ENCODE data around the gene THADA. TPM values are rescaled to one million over a fixed set of nuclear protein-coding genes. Genes with fewer than 3 reads are reported as not detected.

Gene THADA
- total and polyA plus RNA-seq, 12 donors = 7.5 to 18.0 (median 15.2) TPM

DNA sequence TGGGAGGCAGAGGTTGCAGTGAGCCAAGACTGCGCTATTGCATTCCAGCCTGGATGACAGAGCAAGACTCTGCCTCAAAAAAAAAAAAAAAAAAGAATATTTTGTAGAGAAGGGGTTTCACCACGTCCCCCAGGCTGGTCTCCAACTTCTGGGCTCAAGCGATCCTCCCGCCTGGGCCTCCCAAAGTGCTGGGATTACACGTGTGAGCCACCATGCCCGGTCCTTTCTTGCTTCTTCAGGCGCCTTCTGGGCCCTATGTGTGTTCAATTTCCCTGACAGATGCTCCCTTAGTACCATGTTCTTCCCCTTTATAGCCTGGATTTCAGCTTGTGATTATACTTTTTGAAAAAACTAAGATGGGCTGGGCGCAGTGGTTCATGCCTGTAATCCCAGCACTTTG, 379.2 kb downstream of the THADA start:
- no peaks in the 10 kb centered on the region for H3K27me3 ChIP-seq
- no peak overlapping the region for H3K4me3 ChIP-seq
- ATAC-seq = no peak
- 93 to 97% methylated on average over 8 of the region's 8 CpGs for WGBS, 2 donors
- H3K36me3 ChIP-seq = no peaks in the 10 kb centered on the region
- H3K4me1 ChIP-seq = peaks cover 14 to 75% (median 52%) of the 10 kb centered on the region in 9 donors
- no peaks in the 10 kb centered on the region for H3K9me3 ChIP-seq
- TF ChIP-seq, protein P1, sequence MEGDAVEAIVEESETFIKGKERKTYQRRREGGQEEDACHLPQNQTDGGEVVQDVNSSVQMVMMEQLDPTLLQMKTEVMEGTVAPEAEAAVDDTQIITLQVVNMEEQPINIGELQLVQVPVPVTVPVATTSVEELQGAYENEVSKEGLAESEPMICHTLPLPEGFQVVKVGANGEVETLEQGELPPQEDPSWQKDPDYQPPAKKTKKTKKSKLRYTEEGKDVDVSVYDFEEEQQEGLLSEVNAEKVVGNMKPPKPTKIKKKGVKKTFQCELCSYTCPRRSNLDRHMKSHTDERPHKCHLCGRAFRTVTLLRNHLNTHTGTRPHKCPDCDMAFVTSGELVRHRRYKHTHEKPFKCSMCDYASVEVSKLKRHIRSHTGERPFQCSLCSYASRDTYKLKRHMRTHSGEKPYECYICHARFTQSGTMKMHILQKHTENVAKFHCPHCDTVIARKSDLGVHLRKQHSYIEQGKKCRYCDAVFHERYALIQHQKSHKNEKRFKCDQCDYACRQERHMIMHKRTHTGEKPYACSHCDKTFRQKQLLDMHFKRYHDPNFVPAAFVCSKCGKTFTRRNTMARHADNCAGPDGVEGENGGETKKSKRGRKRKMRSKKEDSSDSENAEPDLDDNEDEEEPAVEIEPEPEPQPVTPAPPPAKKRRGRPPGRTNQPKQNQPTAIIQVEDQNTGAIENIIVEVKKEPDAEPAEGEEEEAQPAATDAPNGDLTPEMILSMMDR (IDR thresholded peaks at IDR 0.05) = no peak
- DNase-seq = no peak
- H3K27ac ChIP-seq = peak overlapping the region in 5 of 10 donors; percentile 54 to 99 (median 99)
- intact Hi-C loops (cut with DNase I) = loop anchor here in 4 of 10 donors (5.0 to 10.0 kb wide), 4 partner anchors 39 to 62 kb away; no protein-coding TSS in a partner anchor

GRCh38 chr2:43215673-43216255, 380.1 kb downstream of the THADA start:
- no peak for ATAC-seq
- 63 to 75% methylated on average over 6 of the region's 6 CpGs for WGBS, 2 donors
- no peak for DNase-seq
- H3K36me3 ChIP-seq = no peaks in the 10 kb centered on the region
- TF ChIP-seq, protein P1 (IDR thresholded peaks at IDR 0.05) = no peak
- peak overlapping the region in 7 of 10 donors; percentile 34 to 99 (median 97) for H3K27ac ChIP-seq
- H3K4me1 ChIP-seq = peaks cover 14 to 75% (median 46%) of the 10 kb centered on the region in 9 donors
- intact Hi-C loops (cut with DNase I) = loop anchor here in 4 of 10 donors (5.0 to 10.0 kb wide), 4 partner anchors 38 to 61 kb away; no protein-coding TSS in a partner anchor
- H3K4me3 ChIP-seq = no peak overlapping the region
- H3K9me3 ChIP-seq = no peaks in the 10 kb centered on the region
- no peaks in the 10 kb centered on the region for H3K27me3 ChIP-seq

- Histone ChIP-seq H3K27me3 (no peaks in the 10 kb centered on the region), H3K27ac (no peak overlapping the region), H3K36me3 (no peaks in the 10 kb centered on the region), H3K9me3 (no peaks in the 10 kb centered on the region), H3K4me1 (peaks cover 11 to 71% (median 39%) of the 10 kb centered on the region in 9 donors), H3K4me3 (no peak overlapping the region)
- TF ChIP-seq, protein P1 (IDR thresholded peaks at IDR 0.05) = no peak
- WGBS, 2 donors = 86 to 88% methylated on average over 5 of the region's 5 CpGs
- intact Hi-C loops (cut with DNase I) = loop anchor here in 2 of 10 donors (5.0 to 10.0 kb wide), 2 partner anchors 37 to 59 kb away; no protein-coding TSS in a partner anchor
- no peak for DNase-seq
- no peak for ATAC-seq
Observed at GRCh38 chr2:43214253-43214652, 381.6 kb downstream of the THADA start.

- 90% methylated on average over 3 of the region's 3 CpGs for WGBS, 2 donors
- DNase-seq (peak; percentile 8 to 60), ATAC-seq (peak in 6 of 8 donors; percentile 24 to 47 (median 40))
- Histone ChIP-seq H3K36me3 (no peaks in the 10 kb centered on the region), H3K9me3 (no peaks in the 10 kb centered on the region), H3K4me3 (no peak overlapping the region), H3K27ac (peak overlapping the region in 4 of 10 donors; percentile 12 to 87 (median 30)), H3K27me3 (no peaks in the 10 kb centered on the region), H3K4me1 (peaks cover under 1 to 57% (median 26%) of the 10 kb centered on the region in 9 donors)
- intact Hi-C loops (cut with DNase I) = loop anchor here in 2 of 10 donors (5.0 to 10.0 kb wide), 2 partner anchors 36 to 58 kb away; no protein-coding TSS in a partner anchor
- TF ChIP-seq, protein P1 (IDR thresholded peaks at IDR 0.05) = no peak
Observed at GRCh38 chr2:43212931-43213330, 382.9 kb downstream of the THADA start.

All from heart right ventricle (tissue), 16 donors.